COR-L47 (cell line): ENCODE measurements around the gene VPS35L.
"Not testable (repeated sequence)": the region's sequence is repeated elsewhere in the genome, so short reads cannot be mapped to it uniquely, and the experiment has no call there.

Experiments
- DNase-seq: peaks from one replicate; lab custom pipeline; 2025; lab: John Stamatoyannopoulos, UW

Gene VPS35L

GRCh38 chr16:19649980-19650379 is 94.5 kb downstream of the VPS35L start:
- DNase-seq = no peak

GRCh38 chr16:19654147-19654546 is 98.6 kb downstream of the VPS35L start:
- DNase-seq = no peak

- DNase-seq = peak; percentile 67
These were observed 99.8 kb downstream of the VPS35L start for GRCh38 chr16:19655242-19655777.

GRCh38 chr16:19657831-19658230 is 102.3 kb downstream of the VPS35L start:
- DNase-seq = no peak

- no peak for DNase-seq
These were observed 104.1 kb downstream of the VPS35L start for GRCh38 chr16:19659554-19659953.

GRCh38 chr16:19660432-19660831 is 104.9 kb downstream of the VPS35L start:
- no peak for DNase-seq

- no peak for DNase-seq
These were observed 106.8 kb downstream of the VPS35L start for GRCh38 chr16:19662351-19662750.

- no peak for DNase-seq
These were observed 108.7 kb downstream of the VPS35L start for GRCh38 chr16:19664166-19664565.

- not testable (repeated sequence) for DNase-seq
These were observed 109.8 kb downstream of the VPS35L start for GRCh38 chr16:19665313-19665712.

- peak; percentile 23 for DNase-seq
These were observed 111.0 kb downstream of the VPS35L start for GRCh38 chr16:19666477-19666876.

GRCh38 chr16:19672378-19672777 is 116.9 kb downstream of the VPS35L start:
- no peak for DNase-seq

GRCh38 chr16:19674485-19674884 is 119.0 kb downstream of the VPS35L start:
- no peak for DNase-seq

GRCh38 chr16:19677402-19677801 is 121.9 kb downstream of the VPS35L start:
- DNase-seq = no peak

GRCh38 chr16:19678804-19679203 is 123.3 kb downstream of the VPS35L start:
- DNase-seq = no peak

- not testable (repeated sequence) for DNase-seq
These were observed 123.8 kb downstream of the VPS35L start for GRCh38 chr16:19679281-19679680.

- DNase-seq = no peak
These were observed 125.4 kb downstream of the VPS35L start for GRCh38 chr16:19680881-19681340.

- no peak for DNase-seq
These were observed 126.1 kb downstream of the VPS35L start for GRCh38 chr16:19681637-19682036.

- DNase-seq = no peak
These were observed 128.1 kb downstream of the VPS35L start for GRCh38 chr16:19683453-19684236.

GRCh38 chr16:19685176-19685575 is 129.7 kb downstream of the VPS35L start:
- no peak for DNase-seq

- DNase-seq = no peak
These were observed 131.8 kb downstream of the VPS35L start for GRCh38 chr16:19687279-19687678.

- no peak for DNase-seq
These were observed 133.0 kb downstream of the VPS35L start for GRCh38 chr16:19688396-19689024.

- DNase-seq = no peak
These were observed 133.8 kb downstream of the VPS35L start for GRCh38 chr16:19689342-19689741.

GRCh38 chr16:19690196-19690595 is 134.7 kb downstream of the VPS35L start:
- DNase-seq = no peak
